ENCODE measurements around the gene CPEB4. TPM values are rescaled to one million over a fixed set of nuclear protein-coding genes. Genes with fewer than 3 reads are reported as not detected.

The CPEB4 gene
- total RNA-seq, 4 donors from 2014 or later = 7.2 to 24.1 (median 18.9) TPM

GRCh38 chr5:173922527-173922926, 34.4 kb downstream of the CPEB4 start:
- peaks cover 10 to 22% of the 10 kb centered on the region in 2 donors for H3K4me1 ChIP-seq
- no peak for DNase-seq
- TF ChIP-seq CTCF (IDR thresholded peaks at IDR 0.05) (no peak), POLR2A (IDR thresholded peaks at IDR 0.05) (no peak)
- H3K9me3 ChIP-seq = no peaks in the 10 kb centered on the region
- H3K27ac ChIP-seq = peak overlapping the region; percentile 51 to 96
- intact Hi-C loops (cut with DNase I; ENCODE audit: low total_unique reads) = no loop called here
- H3K36me3 ChIP-seq = no peaks in the 10 kb centered on the region
- no peaks in the 10 kb centered on the region for H3K27me3 ChIP-seq
- no peak overlapping the region for H3K4me3 ChIP-seq

GRCh38 chr5:173923218-173924095, 35.3 kb downstream of the CPEB4 start:
- intact Hi-C loops (cut with DNase I; ENCODE audit: low total_unique reads) = no loop called here
- H3K4me3 ChIP-seq = no peak overlapping the region
- H3K27me3 ChIP-seq = no peaks in the 10 kb centered on the region
- H3K36me3 ChIP-seq = no peaks in the 10 kb centered on the region
- peak overlapping the region; percentile 51 to 96 for H3K27ac ChIP-seq
- H3K9me3 ChIP-seq = no peaks in the 10 kb centered on the region
- TF ChIP-seq POLR2A (IDR thresholded peaks at IDR 0.05) (no peak), CTCF (IDR thresholded peaks at IDR 0.05) (no peak)
- DNase-seq = no peak
- H3K4me1 ChIP-seq = peaks cover 10 to 22% of the 10 kb centered on the region in 2 donors

GRCh38 chr5:173924899-173925298, 36.8 kb downstream of the CPEB4 start:
- no peak overlapping the region for H3K4me3 ChIP-seq
- H3K9me3 ChIP-seq = no peaks in the 10 kb centered on the region
- peaks cover 6 to 22% of the 10 kb centered on the region in 2 donors for H3K4me1 ChIP-seq
- no peak for TF ChIP-seq CTCF (IDR thresholded peaks at IDR 0.05)
- no peak for TF ChIP-seq POLR2A (IDR thresholded peaks at IDR 0.05)
- DNase-seq = no peak
- H3K27ac ChIP-seq = peak overlapping the region; percentile 51 to 96
- intact Hi-C loops (cut with DNase I; ENCODE audit: low total_unique reads) = no loop called here
- no peaks in the 10 kb centered on the region for H3K27me3 ChIP-seq
- H3K36me3 ChIP-seq = no peaks in the 10 kb centered on the region

- Histone ChIP-seq H3K36me3 (no peaks in the 10 kb centered on the region), H3K9me3 (no peaks in the 10 kb centered on the region), H3K27me3 (no peaks in the 10 kb centered on the region), H3K4me3 (no peak overlapping the region), H3K4me1 (peaks cover 4 to 22% of the 10 kb centered on the region in 2 donors), H3K27ac (peak overlapping the region; percentile 51 to 96)
- intact Hi-C loops (cut with DNase I; ENCODE audit: low total_unique reads) = no loop called here
- DNase-seq = no peak
- TF ChIP-seq POLR2A (IDR thresholded peaks at IDR 0.05) (no peak), CTCF (IDR thresholded peaks at IDR 0.05) (peak in 1 of 4 experiments; percentile 22)
Measured at GRCh38 chr5:173925449-173926071, 37.4 kb downstream of the CPEB4 start.

GRCh38 chr5:173926359-173926758, 38.2 kb downstream of the CPEB4 start:
- peak overlapping the region; percentile 38 to 96 for H3K27ac ChIP-seq
- H3K4me1 ChIP-seq = peaks cover 4 to 17% of the 10 kb centered on the region in 2 donors

More at GRCh38 chr5:173926359-173926758, 38.2 kb downstream of the CPEB4 start:
- intact Hi-C loops (cut with DNase I; ENCODE audit: low total_unique reads) = no loop called here
- Histone ChIP-seq H3K9me3 (no peaks in the 10 kb centered on the region), H3K27me3 (no peaks in the 10 kb centered on the region), H3K4me3 (no peak overlapping the region), H3K36me3 (no peaks in the 10 kb centered on the region)
- TF ChIP-seq CTCF (IDR thresholded peaks at IDR 0.05) = no peak
- TF ChIP-seq POLR2A (IDR thresholded peaks at IDR 0.05) = no peak
- peak in 1 of 2 donors; percentile 38 for DNase-seq

Measured in uterus (tissue), 4 donors.